ENCODE data around the gene TMED6. TPM values are rescaled to one million over a fixed set of nuclear protein-coding genes. Genes with fewer than 3 reads are reported as not detected.

TMED6 gene
- total RNA-seq, 4 donors from 2014 or later, result 1.3 TPM; not detected in 3

DNA sequence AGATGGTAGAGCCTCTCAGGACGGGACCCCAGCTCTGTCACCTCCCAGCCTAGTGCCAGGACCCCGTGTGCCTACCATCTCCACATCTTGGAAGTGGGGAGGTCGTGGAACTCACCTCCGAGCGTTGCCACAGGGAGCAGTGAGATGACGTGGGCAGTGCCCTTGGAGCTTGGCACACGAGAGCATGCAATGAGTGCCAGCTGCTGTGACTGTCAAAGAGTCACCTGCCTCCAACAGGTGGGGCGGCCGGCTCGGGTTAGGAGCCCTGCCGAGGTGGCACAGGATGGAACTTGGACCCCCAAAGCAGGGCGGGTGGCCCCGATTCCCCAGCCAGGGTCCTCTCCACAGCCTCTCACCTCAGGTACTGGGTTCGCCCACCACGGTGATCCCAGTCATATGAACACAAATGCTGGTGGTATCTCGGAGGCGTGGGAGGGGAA is 35.0 kb downstream of the TMED6 start:
- ATAC-seq, result peak; percentile 18 to 63
- intact Hi-C loops (cut with DNase I; ENCODE audit: low total_unique reads), result no loop called here

DNA sequence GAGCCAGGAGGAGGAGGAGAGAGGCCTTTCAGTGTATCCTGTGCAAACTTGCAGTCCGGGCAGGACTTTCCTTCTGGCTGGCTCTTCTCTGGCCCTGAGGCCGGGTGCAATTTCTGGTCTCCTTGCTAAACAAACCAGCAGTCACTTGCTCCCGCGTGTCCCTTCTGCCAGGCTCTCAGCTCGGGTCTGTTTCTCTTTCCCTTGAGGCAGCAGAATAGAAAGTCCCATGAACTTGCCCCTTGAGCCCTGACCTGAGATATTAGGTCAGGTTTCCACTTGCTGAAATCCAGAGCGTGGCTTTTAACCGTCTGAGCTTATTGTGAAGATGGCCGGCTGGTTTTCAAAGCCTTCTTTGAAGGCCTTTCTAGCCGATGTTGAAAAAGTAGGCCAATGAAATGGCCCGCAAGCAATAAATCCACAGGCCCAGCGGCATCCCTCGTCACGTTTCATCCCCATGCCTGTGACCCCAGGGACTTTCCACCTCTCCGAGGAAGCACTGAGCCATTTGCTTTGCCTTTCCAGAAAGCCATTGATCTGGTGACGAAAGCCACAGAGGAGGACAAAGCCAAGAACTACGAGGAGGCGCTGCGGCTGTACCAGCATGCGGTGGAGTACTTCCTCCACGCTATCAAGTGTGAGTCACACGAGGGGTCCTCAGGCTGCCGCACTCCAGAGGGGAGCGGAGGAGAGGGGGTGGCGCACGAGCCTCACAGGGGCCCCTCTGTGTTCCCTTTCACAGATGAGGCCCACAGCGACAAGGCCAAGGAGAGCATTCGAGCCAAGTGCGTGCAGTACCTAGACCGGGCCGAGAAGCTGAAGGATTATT is 35.9 kb downstream of the TMED6 start:
- H3K27ac ChIP-seq, result peak overlapping the region; percentile 47 to 82 (median 66)
- peaks cover 12 to 24% of the 10 kb centered on the region in 2 donors for H3K4me1 ChIP-seq
- no peak overlapping the region for H3K4me3 ChIP-seq
- peaks cover 0 to 61% of the 10 kb centered on the region in 2 donors for H3K36me3 ChIP-seq
- no peaks in the 10 kb centered on the region for H3K9me3 ChIP-seq
- intact Hi-C loops (cut with DNase I; ENCODE audit: low total_unique reads) (no loop called here), in situ Hi-C loops (cut with MboI; ENCODE audit: low sequenced_read_pairs in 4 of 4) (no loop called here)
- DNase-seq, result no peak
- H3K27me3 ChIP-seq, result no peaks in the 10 kb centered on the region
- TF ChIP-seq, protein P1, sequence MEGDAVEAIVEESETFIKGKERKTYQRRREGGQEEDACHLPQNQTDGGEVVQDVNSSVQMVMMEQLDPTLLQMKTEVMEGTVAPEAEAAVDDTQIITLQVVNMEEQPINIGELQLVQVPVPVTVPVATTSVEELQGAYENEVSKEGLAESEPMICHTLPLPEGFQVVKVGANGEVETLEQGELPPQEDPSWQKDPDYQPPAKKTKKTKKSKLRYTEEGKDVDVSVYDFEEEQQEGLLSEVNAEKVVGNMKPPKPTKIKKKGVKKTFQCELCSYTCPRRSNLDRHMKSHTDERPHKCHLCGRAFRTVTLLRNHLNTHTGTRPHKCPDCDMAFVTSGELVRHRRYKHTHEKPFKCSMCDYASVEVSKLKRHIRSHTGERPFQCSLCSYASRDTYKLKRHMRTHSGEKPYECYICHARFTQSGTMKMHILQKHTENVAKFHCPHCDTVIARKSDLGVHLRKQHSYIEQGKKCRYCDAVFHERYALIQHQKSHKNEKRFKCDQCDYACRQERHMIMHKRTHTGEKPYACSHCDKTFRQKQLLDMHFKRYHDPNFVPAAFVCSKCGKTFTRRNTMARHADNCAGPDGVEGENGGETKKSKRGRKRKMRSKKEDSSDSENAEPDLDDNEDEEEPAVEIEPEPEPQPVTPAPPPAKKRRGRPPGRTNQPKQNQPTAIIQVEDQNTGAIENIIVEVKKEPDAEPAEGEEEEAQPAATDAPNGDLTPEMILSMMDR (IDR thresholded peaks at IDR 0.05 in 4 of 5, conservative IDR thresholded peaks at IDR 0.05 in 1 of 5), result no peak
- no peak for TF ChIP-seq POLR2A (IDR thresholded peaks at IDR 0.05)
- ATAC-seq, result no peak

More for the DNA sequence above, 35.0 kb downstream of the TMED6 start:
- Histone ChIP-seq H3K36me3 (peaks cover 0 to 70% of the 10 kb centered on the region in 2 donors), H3K4me1 (peaks cover 12 to 24% of the 10 kb centered on the region in 2 donors), H3K9me3 (no peaks in the 10 kb centered on the region), H3K27ac (peak overlapping the region; percentile 47 to 82 (median 66)), H3K4me3 (no peak overlapping the region), H3K27me3 (no peaks in the 10 kb centered on the region)
- peak in 1 of 2 donors; percentile 74 for DNase-seq
- in situ Hi-C loops (cut with MboI; ENCODE audit: low sequenced_read_pairs in 4 of 4), result no loop called here
- no peak for TF ChIP-seq POLR2A (IDR thresholded peaks at IDR 0.05)
- TF ChIP-seq, protein P1 (IDR thresholded peaks at IDR 0.05 in 4 of 5, conservative IDR thresholded peaks at IDR 0.05 in 1 of 5), result no peak

DNA sequence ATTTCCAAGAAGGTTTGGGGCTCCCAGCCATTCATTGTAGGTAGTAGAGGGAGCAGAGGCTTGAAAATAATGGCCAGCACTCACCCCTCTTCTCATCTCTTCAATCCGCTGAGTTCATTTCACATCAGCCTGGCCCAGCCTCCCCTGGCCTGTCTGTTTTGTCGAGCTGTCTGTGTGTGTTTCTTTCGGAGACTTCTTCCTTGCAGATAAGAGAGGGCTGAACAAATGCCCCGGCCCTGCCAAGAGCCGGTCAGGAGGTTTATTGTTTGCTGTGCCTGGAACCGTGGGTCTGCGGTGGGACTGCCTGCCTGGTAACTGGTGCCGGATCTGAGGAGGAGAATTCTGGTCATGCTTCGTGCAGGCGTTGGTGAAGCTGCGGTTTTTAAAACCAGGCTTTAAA is 37.1 kb downstream of the TMED6 start:
- Histone ChIP-seq H3K4me1 (peaks cover 15 to 28% of the 10 kb centered on the region in 2 donors), H3K27me3 (no peaks in the 10 kb centered on the region), H3K36me3 (peaks cover 0 to 49% of the 10 kb centered on the region in 2 donors), H3K27ac (peak overlapping the region in 1 of 4 donors; percentile 82), H3K4me3 (no peak overlapping the region), H3K9me3 (no peaks in the 10 kb centered on the region)
- ATAC-seq, result no peak
- TF ChIP-seq POLR2A (IDR thresholded peaks at IDR 0.05), result no peak
- TF ChIP-seq, protein P1 (IDR thresholded peaks at IDR 0.05 in 4 of 5, conservative IDR thresholded peaks at IDR 0.05 in 1 of 5), result no peak
- DNase-seq, result no peak
- in situ Hi-C loops (cut with MboI; ENCODE audit: low sequenced_read_pairs in 4 of 4), result no loop called here
- intact Hi-C loops (cut with DNase I; ENCODE audit: low total_unique reads), result no loop called here

DNA sequence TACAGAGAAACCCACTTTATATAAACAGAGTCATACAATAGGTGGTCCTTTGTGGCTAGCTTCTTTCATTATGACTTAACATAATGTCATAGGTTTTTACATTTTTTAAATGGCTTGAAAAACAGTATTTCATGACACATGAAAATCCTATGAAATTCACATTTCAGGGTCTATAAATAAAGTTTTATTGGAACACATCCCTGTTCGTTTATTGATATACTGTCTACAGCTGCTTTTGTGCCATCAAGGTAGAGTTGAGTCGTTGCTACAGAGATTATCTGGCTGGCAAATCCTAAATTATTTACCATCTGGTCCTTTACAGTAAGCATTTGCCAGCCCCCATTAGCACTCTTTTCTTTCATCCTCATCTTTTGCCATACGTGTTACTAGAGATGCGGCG is 38.1 kb downstream of the TMED6 start:
- intact Hi-C loops (cut with DNase I; ENCODE audit: low total_unique reads) (no loop called here), in situ Hi-C loops (cut with MboI; ENCODE audit: low sequenced_read_pairs in 4 of 4) (no loop called here)
- no peak overlapping the region for H3K4me3 ChIP-seq
- TF ChIP-seq, protein P1 (IDR thresholded peaks at IDR 0.05 in 4 of 5, conservative IDR thresholded peaks at IDR 0.05 in 1 of 5), result no peak
- TF ChIP-seq POLR2A (IDR thresholded peaks at IDR 0.05), result no peak
- DNase-seq (no peak), ATAC-seq (no peak)
- no peaks in the 10 kb centered on the region for H3K27me3 ChIP-seq
- H3K36me3 ChIP-seq, result peaks cover 0 to 39% of the 10 kb centered on the region in 2 donors
- H3K4me1 ChIP-seq, result peaks cover 15 to 28% of the 10 kb centered on the region in 2 donors
- no peaks in the 10 kb centered on the region for H3K9me3 ChIP-seq
- no peak overlapping the region for H3K27ac ChIP-seq

Data from gastrocnemius medialis (tissue), 4 donors.